GM21717 (cell line): ENCODE data around the gene MPI.

ENCODE experiments used
- ATAC-seq: cut with Tn5 transposase; IDR thresholded peaks from one replicate; pipeline ENCODE4 v1.9.1; 2021; ENCODE audit warnings: mild to moderate bottlenecking, moderate library complexity; ENCODE audit not compliant: unreplicated experiment

MPI gene, protein sequence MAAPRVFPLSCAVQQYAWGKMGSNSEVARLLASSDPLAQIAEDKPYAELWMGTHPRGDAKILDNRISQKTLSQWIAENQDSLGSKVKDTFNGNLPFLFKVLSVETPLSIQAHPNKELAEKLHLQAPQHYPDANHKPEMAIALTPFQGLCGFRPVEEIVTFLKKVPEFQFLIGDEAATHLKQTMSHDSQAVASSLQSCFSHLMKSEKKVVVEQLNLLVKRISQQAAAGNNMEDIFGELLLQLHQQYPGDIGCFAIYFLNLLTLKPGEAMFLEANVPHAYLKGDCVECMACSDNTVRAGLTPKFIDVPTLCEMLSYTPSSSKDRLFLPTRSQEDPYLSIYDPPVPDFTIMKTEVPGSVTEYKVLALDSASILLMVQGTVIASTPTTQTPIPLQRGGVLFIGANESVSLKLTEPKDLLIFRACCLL

DNA sequence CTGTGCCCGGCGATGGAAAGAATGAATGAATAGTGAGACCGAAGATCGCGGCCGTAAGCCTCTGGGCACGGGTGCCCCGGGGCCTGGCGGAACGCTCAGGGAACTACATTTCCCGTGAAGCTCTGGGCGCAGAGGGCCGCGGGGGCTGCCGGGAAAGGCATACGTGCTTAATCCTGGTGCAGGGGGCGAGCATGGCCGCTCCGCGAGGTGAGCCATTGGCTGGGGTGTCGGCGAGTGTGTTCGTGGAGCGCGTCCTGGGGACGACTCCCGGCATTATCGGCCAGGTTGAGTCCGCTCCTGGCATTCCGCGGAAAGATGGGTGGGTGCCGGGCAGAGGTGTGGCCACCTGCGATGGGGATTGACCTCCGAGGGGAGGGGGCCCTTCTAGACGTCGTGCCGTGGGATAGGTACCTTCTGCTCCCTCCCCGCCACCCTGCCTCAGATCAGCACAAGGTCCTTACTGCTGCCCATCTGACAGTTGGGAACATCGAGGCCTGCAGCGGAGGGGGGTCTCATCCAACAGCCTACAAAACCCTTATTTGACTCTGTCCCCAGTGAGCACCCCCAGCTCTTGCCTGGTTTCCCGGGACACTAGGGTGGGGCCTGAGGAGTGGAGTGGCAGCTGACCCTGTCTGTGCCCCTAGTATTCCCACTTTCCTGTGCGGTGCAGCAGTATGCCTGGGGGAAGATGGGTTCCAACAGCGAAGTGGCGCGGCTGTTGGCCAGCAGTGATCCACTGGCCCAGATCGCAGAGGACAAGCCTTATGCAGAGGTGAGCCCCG is at the start of gene MPI:
Gene MPI, plus strand, starts transcription at position 160 of the 782 bp plus-strand sequence. Its CDS starts 32 bp downstream, at position 192.
- ATAC-seq: peak; percentile 84

DNA sequence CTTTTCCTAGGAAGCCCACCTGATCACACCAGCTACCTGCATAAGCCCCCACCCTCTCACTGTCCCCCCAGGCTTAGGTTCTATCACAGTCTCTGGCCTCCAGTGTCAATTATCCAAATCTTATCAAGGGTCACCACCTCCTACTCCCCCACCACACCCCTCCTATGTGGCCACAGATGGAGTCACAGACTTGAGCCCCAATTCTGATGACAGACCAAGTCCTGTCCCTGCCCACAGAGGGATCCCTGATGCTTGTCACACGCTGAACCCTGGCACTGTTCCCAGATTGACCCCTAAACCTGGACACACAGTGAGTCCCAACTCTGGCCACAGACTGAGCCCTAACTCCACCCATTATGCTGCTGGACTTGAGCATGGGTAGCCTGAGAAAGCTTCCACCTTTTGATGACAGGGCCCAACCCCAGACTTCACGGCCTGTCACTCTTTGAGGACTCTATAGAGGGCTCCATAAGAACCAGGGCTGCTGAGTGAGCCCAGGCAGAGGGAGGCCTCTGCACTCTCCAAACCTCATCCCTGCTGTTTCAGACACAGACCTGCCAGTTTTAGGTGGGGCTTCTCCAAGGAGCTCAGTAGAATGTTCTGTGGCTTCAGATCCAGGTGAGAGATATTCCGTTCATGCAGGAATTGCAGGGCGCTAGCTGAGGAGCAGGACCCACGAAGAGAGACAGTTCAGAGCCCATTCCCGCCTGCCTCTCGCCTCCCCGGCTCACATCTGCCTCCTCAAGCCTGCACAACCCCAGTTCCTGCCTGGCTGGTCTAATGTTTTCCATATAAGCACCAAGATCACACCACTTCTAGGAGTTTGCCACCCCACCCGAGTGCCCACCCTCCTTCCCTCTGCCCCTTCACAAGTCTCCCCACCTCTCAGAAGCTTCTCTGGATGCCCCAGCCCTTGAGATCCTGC is 48.7 kb upstream of the MPI start:
- no peak for ATAC-seq

DNA sequence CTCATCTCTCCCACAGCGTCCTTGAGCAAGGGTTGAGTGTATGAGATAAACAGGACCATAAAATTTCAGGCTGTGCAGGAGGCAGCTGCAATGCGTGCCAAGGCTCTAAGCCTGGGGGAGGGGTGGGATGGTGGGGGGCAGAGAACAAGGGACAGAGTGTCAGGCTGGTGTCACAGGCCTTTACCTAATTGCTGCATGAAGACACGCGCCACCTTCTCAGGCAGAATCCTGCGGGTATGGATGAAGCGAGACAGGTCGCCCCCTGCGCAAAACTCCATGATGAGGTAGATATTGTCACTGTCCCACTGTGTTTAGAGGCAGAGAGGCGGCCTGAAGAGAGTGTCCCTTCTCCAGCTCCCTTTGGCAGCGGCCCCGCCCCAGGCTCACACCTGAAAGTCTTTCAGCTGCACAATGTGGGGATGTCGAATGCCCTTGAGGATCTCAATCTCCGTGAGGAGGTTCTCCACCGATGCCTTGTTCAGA is 47.9 kb upstream of the MPI start:
- no peak for ATAC-seq

DNA sequence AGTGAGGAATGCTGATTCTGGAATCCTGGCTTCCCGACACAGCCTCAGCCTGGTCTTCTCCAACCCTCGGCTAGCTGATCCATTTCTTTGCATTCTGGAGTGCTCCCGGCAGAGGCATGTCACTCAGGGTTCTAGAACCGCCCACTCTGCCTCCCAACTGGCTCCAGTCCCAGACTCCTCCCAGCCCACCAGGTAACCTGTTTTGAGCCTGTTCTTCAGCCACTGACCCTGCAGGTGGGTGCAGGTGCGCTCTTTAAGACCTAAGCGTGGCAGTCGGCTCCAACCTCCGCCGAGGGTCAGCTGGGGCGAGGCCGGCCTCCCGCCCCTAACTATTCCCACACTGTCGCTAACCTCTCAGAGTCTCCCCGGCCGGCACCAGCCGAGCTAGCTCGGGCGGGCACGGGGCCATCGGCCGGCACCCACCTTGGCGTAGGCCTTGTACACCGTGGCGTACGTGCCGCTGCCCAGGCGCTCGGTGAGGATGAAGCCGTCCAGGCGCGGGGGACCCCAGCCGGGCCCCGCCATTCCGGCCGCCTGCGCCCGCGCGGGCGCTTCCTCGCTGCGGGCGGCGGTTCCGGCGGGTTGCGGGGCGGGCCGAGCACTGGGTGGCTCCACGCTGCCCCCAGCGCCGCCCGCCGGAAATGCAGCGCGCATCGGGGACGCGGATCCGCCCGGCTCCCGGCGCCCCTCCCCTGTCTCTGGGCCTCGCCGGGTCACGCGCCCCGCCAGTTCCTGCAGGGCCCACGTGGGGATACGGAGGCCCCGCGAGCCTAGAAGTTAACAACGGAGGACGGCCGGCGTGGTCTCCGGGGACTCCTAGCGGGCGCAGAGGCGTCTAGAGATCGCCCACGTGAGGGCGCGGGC is 47.0 kb upstream of the MPI start, which contains the start of gene ULK3:
Gene ULK3, minus strand, starts transcription at position 576 of the 864 bp plus-strand sequence. Its CDS starts 51 bp downstream, at position 525.
- ATAC-seq: peak; percentile 65

DNA sequence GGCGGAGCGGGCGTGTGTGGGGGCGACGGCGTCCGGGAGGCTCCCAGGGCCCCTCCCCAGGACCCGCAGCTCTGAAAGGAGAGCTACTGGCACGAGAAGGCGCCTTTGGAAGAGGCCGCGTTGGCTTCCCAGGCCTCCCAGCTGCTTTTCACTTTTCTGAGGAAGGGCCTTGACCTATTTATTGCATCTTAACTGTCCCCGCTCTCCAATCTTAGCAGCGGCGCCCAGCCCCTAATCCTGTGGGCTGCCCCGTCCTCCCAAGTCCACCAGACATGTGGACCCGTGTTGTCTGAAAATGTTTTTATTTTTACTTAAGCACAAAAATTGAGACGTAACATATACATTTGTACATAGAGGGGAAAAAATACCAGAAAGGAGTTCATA is 46.4 kb upstream of the MPI start:
- no peak for ATAC-seq

DNA sequence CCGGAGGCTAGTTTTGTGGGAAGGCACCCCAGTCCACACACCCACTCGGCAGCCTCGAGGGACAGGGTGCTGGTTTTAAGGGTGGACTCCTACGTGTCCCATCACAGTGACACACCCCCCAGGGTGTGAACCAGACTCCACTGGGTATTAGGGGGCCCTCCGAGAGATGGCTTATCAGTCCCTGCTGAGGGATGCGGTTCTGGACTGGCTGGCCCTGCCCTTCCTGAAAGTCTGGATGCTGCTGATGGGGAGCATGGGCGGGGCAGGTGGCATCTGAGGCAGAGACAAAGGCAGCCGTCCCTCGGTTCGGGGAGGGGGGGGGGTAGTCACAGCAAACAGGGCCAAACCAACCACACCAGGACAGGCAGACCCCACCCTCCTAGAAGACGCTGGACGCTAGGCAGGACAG is 45.9 kb upstream of the MPI start:
- no peak for ATAC-seq

DNA sequence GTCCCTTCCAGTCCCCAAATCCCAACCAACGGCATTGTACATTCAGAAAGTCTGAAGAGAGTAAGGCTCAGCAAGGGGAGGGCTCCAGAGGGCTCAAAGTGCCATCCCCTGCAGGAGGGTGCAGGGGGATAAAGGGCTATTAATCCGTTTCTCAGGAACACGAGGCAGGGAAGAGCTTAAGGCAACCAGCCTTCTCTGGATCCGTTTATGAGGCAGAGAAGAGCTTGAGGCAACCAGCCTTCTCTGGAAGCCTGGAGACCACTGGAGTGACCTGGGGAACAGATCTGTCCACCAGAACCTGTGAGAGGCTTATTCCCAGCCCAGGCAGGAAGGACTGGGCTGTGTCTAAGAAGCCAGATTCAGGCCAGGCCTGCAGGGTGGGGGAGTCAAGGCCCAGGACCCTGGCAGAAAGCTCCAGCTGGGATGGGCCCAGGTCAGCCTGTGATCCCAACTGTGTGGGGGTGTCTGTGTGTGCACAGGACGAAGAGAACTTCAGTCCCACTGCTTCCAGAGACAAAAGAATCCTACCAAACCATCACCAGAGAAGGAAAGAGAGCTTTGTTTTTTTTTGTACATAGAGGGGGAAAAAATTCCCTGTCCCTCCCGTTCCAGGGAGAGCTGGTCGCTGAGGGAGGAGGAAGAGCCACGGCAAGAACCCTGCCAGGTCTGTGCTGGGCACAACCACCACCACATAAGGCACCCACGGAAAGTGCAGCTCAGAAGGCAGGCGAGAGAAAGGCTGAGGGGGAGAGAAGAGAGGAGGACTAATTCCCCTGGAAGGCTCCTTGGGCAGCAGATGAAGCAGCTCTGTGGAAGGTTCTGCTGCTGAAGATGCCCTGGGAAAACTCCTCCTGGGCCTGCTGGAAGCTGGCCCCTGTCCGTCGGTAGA is 45.3 kb upstream of the MPI start:
- ATAC-seq: no peak

DNA sequence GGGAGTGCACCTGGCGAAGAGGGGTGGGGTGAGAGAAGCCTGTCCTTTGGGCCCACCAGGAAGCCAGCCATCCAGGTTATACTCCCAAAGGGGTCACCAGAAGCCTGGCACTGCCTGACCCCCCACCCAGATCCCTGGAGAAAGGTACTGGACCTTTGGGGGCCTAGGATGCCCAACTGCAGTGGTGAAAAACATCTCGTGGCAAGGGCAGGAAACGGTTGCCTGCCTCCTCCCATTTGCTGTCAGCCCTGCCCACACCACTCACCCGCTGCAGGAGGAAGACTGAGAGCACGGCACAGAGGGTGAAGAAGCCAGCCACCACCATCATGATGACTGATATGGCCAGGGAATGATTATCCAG is 44.7 kb upstream of the MPI start:
- ATAC-seq: no peak

DNA sequence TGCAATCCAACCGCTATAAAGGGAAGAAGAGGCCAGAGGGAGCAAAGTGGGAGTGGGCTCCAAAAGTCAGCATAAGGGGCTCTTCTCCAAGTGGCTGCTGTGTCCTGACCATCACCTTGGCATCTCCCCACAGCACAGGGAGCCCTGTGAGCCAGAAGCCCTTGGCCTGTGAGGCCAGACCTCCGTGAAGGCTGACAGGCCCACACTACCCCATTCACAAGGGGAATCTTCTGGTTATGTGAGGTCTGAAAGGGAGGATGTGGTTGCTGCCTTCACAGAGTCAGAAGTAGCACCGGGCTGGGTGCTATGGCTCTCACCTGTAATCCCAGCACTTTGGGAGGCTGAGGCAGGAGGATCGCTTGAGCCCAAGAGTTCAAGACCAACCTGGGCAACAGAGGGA is 44.3 kb upstream of the MPI start:
- no peak for ATAC-seq

DNA sequence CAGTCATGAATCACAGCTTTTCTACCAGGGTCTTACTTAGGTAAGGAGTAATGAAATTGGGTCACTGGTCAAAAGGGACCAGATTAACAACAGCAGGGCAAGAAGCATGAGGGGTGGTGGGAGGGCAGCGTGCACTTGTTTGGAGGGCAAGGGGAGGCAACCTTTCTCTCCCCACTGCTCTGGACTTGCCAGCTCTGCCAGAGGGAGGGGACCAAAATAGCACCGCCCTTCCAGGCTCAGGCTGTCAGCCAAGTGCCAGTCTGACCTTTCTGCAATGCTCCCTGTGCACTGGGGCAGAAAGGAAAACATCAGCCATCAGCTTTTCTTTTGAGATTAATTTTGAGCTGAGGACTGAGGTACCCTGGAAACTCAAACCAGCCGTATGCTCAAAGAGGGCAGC is 42.4 kb upstream of the MPI start:
- no peak for ATAC-seq

DNA sequence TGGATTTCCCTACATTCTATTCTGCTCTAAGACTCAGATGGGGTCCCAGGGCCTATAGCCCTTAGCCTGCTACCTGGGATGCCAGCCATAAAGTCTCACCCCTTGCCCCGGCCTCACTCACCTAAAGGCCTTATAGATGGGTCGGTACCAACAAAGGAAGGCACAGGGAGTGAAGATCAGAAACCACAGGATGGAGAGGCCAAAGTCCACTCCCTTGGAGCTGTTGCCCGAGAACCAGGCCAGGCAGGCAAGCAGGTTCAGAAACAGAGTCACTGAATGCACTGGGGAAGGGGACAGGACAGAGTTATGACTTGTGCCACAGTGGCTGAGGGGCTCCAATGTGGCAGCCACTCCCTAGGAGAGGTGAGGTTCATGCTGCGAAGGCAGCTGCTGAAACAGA is 39.4 kb upstream of the MPI start:
- ATAC-seq: no peak

DNA sequence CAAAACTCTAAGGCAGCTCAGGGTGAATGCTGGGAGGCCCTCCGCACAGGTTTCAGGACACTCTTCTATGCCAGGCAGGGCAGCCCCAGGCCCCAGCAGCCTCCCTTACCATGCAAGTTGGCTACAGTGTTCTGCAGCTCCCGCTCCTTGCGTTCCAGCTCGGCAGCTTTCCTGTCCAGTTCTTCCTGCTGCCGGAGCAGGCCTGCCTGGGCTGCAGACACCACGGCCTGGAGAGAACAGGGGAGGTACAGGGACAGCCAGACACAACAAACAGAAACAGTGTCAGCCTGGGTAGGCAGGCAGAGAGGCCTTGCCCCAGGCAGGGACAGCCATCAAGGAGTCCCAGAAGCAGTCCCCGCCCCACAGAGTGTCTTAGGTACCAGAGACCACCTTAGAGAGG is 37.9 kb upstream of the MPI start:
- ATAC-seq: no peak

DNA sequence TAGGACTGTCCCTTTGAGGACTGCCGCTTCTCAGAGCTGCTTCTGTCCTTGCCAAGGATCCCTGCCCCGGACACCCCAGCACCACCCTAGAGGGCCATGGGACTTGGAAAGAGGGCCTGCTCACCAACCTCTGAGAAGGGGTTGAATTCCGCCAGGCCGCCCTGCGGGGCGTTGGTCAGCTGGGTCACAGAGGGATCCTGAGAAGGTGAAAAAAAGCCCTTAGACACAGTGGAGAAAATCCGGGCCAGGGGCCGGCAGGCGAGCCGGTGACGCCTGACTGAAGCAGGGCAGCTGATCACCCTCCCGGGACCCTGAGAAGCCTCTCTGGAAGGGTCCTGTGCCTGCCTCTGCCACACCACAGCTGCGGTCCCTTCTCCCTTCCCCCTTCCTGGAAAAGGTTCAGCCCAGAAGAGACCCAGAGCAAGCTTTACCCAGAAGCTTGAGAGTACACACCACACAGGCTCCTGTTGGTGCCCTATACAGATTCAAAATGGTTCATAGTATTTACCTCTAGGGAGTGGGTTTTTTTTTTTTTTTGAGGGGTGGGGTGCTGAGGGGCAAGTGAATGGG is 35.3 kb upstream of the MPI start:
- no peak for ATAC-seq

DNA sequence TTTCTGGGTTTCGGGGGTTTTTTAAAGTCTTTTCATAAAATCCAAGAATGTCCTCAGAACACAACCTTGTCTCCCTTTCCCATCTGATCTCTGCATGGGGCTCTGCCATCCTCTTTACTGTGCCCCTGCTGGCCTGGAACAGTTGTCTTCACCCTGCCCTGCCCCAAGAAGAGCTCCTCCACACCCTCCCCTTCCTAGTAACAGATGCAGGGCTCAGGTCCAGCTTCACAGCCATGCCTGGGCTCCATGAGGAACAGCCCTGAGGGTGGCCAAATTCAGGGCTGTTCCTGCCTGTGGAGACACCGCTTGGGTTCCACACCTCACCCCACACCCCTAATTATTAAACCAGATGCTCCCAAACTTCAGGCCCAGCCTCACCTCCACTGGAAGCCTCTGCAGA is 34.0 kb upstream of the MPI start:
- ATAC-seq: no peak

DNA sequence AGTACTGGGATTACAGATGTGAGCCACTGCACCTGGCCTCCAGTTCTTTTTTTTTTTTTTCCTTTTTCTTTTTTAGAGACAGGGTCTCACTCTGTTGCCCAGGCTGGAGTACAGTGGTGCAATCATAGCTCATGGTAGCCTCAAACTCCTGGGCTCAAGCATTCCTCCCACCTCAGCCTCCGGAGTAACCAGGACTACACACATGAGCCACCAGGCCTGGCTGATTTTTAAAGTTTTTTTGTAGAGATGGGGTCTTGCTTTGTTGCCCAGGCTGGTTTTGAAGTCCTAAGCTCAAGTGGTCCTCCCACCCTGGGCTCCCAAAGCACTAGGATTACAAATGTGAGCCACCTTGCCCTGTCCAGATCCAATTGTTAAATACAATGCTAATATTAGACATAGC is 33.3 kb upstream of the MPI start:
- ATAC-seq: no peak

DNA sequence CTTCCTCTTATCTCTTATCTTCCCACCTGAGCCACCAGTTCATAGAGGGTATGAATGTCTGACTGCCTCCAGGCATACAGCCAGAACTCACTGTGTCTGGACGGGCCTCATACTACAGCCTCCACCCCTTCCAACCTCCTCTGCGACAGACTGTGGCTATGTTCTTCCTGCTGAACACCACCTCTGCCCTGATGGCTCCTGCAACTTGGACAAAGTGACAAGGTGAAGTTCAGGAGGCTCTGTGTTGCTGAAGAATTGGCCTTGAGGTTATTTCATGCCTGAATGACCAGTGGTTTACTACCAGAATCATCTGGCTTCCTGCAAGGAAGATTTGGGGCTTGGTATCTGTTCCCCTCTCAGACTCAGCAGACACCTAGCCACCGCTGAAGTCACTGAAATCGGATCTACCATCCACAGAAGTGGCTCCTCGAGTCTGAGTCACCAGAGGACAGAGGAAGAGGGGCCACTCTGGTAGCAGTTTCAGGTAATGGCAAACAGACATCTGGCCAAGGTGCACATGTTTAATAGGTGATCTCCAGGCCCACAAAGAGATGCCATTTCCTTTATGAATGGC is 32.7 kb upstream of the MPI start:
- ATAC-seq: peak; percentile 65

DNA sequence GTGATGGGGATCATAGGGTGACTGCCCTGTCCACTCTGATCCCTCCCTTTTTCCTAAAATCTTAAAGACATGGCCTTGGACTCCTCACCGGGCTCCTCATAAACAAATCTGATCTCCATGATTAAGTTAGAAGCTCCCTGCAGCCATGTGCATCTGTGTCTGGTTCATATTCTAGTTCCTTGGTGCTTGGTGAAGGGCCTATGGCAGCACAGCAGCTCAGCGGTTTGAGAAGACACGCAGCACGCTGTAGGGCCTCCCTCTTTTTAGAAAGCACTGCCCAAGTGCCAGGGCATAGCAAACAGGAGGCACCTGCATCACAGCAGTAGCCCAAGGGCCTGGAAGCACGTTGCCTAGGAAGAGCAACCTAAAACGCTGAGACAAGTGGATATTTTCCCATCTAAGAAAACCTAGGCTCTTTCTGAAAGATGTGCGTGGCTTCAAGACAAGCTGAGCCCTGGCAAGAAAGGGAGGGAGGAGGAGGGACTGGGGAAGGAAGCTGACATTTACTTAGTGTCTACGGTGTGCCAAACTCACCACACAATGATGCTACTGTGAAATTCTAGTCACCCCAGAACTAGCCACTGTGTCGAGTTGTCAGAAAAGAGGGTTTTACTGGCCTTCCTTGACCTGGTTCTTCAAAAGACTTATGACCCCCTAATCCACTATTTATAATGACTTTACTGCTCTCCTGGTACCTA is 32.0 kb upstream of the MPI start:
- peak; percentile 10 for ATAC-seq

DNA sequence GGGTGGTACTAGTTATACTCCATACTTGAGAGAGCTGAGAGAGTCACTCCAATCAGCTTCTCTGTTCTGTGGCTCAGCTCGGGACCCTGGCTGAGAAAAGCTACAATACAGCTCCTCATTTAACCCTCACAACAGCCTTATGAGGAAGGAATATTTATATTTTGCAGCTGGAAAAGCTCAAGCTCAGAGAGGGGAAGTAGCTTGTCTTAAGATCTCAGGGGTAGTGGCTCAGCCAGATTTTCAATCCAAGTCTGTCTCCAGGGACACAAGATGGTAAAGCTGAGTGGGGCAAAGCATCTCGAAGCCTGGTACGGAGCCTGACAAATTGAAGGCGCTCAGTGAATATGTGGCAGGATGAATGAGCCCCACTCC is 31.5 kb upstream of the MPI start:
- ATAC-seq: no peak
